Measurements from ENCODE around the gene CDK16.

The CDK16 gene

GRCh38 chrX:47204970-47205369 lies 13.5 kb upstream of the CDK16 start:
- peaks cover 93% of the 10 kb centered on the region for H3K36me3 Mint-ChIP-seq (ENCODE audit: low read depth)
- no peaks in the 10 kb centered on the region for H3K9me3 Mint-ChIP-seq
- TF ChIP-seq, protein P1, sequence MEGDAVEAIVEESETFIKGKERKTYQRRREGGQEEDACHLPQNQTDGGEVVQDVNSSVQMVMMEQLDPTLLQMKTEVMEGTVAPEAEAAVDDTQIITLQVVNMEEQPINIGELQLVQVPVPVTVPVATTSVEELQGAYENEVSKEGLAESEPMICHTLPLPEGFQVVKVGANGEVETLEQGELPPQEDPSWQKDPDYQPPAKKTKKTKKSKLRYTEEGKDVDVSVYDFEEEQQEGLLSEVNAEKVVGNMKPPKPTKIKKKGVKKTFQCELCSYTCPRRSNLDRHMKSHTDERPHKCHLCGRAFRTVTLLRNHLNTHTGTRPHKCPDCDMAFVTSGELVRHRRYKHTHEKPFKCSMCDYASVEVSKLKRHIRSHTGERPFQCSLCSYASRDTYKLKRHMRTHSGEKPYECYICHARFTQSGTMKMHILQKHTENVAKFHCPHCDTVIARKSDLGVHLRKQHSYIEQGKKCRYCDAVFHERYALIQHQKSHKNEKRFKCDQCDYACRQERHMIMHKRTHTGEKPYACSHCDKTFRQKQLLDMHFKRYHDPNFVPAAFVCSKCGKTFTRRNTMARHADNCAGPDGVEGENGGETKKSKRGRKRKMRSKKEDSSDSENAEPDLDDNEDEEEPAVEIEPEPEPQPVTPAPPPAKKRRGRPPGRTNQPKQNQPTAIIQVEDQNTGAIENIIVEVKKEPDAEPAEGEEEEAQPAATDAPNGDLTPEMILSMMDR (IDR thresholded peaks at IDR 0.05; ENCODE audit: unreplicated experiment in 3 of 3): no peak
- H3K27me3 Mint-ChIP-seq (ENCODE audit: low read depth): no peaks in the 10 kb centered on the region
- H3K4me1 Mint-ChIP-seq: peaks cover 6% of the 10 kb centered on the region
- no peak overlapping the region for H3K4me3 Mint-ChIP-seq
- no peak overlapping the region for H3K27ac Mint-ChIP-seq

- TF ChIP-seq, protein P1 (IDR thresholded peaks at IDR 0.05; ENCODE audit: unreplicated experiment in 3 of 3): no peak
- no peaks in the 10 kb centered on the region for H3K9me3 Mint-ChIP-seq
- H3K27me3 Mint-ChIP-seq (ENCODE audit: low read depth): no peaks in the 10 kb centered on the region
- no peaks in the 10 kb centered on the region for H3K4me1 Mint-ChIP-seq
- peaks cover 93% of the 10 kb centered on the region for H3K36me3 Mint-ChIP-seq (ENCODE audit: low read depth)
- no peak overlapping the region for H3K27ac Mint-ChIP-seq
- H3K4me3 Mint-ChIP-seq: no peak overlapping the region
Measured at GRCh38 chrX:47206316-47206715, 12.2 kb upstream of the CDK16 start.

GRCh38 chrX:47208108-47208507 lies 10.4 kb upstream of the CDK16 start:
- peaks cover 93% of the 10 kb centered on the region for H3K36me3 Mint-ChIP-seq (ENCODE audit: low read depth)
- no peaks in the 10 kb centered on the region for H3K27me3 Mint-ChIP-seq (ENCODE audit: low read depth)
- no peaks in the 10 kb centered on the region for H3K9me3 Mint-ChIP-seq
- no peaks in the 10 kb centered on the region for H3K4me1 Mint-ChIP-seq
- H3K27ac Mint-ChIP-seq: no peak overlapping the region
- TF ChIP-seq, protein P1 (IDR thresholded peaks at IDR 0.05; ENCODE audit: unreplicated experiment in 3 of 3): no peak
- no peak overlapping the region for H3K4me3 Mint-ChIP-seq

DNA sequence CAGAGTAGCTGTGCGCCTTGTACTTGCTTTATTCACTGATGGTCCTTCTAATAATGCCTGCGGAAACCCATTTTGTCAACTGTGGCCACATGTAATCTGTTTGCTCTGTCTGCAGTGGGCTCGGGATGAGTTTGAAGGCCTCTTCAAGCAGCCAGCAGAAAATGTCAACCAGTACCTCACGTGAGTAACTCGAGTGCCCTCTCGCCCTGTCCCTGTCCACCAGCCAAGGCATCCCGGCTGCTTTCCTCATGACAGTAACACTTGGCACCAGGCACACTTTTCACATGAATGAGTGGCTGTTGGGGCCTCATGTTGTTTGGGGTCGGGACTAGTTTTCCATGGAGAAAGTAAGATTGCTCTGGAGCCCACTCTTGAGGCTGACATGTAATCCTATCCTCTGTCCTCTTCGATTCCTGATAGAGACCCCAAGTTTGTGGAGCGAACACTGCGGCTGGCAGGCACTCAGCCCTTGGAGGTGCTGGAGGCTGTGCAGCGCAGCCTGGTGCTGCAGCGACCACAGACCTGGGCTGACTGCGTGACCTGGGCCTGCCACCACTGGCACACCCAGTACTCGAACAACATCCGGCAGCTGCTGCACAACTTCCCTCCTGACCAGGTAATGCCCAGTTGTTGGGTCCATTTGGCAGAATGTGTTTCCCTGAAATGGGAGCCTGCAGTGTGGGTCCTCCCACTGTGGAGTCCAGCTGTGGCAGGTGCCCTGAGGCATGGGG lies 8.8 kb upstream of the CDK16 start:
- no peaks in the 10 kb centered on the region for H3K4me1 Mint-ChIP-seq
- TF ChIP-seq, protein P1 (IDR thresholded peaks at IDR 0.05; ENCODE audit: unreplicated experiment in 3 of 3): no peak
- H3K27ac Mint-ChIP-seq: no peak overlapping the region

DNA sequence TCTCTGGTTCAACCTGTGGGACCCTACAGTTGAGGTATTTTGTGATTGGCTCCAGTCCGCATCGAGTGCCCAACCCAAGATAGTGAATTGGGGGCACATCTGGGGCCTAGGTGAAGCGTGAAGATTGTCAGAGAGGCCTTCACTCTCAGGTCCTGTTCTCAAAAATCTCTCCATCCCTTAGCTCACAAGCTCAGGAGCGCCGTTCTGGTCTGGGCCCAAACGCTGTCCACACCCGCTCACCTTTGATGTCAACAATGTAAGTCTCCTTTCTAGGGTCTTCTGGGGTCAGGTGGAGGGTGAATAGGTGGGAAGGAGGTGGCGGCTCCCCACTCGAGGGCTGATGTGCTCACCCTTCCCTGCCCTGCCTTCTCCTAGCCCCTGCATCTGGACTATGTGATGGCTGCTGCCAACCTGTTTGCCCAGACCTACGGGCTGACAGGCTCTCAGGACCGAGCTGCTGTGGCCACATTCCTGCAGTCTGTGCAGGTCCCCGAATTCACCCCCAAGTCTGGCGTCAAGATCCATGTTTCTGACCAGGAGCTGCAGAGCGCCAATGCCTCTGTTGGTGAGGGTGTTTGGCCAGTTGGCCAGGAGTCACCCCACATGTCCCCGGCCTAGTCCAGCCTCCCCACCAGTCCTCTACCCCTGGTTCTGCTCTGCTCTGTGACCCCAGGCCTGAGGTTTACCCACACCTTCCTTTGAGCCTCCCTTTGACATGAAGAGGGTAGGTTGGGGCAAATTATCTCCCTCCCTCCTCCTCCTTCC lies 7.6 kb upstream of the CDK16 start:
- H3K9me3 Mint-ChIP-seq: no peaks in the 10 kb centered on the region
- peaks cover 88% of the 10 kb centered on the region for H3K36me3 Mint-ChIP-seq (ENCODE audit: low read depth)
- H3K27me3 Mint-ChIP-seq (ENCODE audit: low read depth): no peaks in the 10 kb centered on the region
- H3K4me1 Mint-ChIP-seq: no peaks in the 10 kb centered on the region
- H3K27ac Mint-ChIP-seq: no peak overlapping the region
- no peak overlapping the region for H3K4me3 Mint-ChIP-seq
- TF ChIP-seq, protein P1 (IDR thresholded peaks at IDR 0.05; ENCODE audit: unreplicated experiment in 3 of 3): no peak

More for the DNA sequence above, 8.8 kb upstream of the CDK16 start:
- H3K36me3 Mint-ChIP-seq (ENCODE audit: low read depth): peaks cover 92% of the 10 kb centered on the region
- H3K4me3 Mint-ChIP-seq: no peak overlapping the region
- no peaks in the 10 kb centered on the region for H3K27me3 Mint-ChIP-seq (ENCODE audit: low read depth)
- no peaks in the 10 kb centered on the region for H3K9me3 Mint-ChIP-seq

Measured in nephron (organoid).